Activated T-cell treated with anti-CD3 and anti-CD28 coated beads, Interleukin-2, amount 50 U/mL, for 4 hours (primary cell): ENCODE measurements around the gene ZNF121. TPM values are rescaled to one million over a fixed set of nuclear protein-coding genes. Genes with fewer than 3 reads are reported as not detected.

Source experiments
- total RNA-seq, 3 donors: library from RNA; stranded (reverse); gene quantifications; one replicate each; pipeline ENCODE4 v1.2.1, GENCODE V29; 2021

The ZNF121 gene
- total RNA-seq, 3 donors from 2014 or later: 63.3 to 70.0 (median 69.7) TPM

Other genes with a start within 250 kb of the ZNF121 start
- gene ZNF177, start 221.5 kb downstream of the ZNF121 start, total RNA-seq: under 1 TPM in 2 of 3 donors, not detected in 1; 0.27 to 0.37 TPM
- 10 to 100 TPM; 17.9 to 26.5 (median 21.9) TPM for gene ZNF266, start 148.9 kb downstream of the ZNF121 start, total RNA-seq
- not detected for gene ZNF560, start 85.9 kb downstream of the ZNF121 start, total RNA-seq
- gene ZNF426, start 45.9 kb downstream of the ZNF121 start, total RNA-seq: 10 to 100 TPM; 11.4 to 12.8 (median 12.4) TPM
- 10 to 100 TPM; 19.1 to 32.1 (median 22.9) TPM for gene ZNF561, start 36.7 kb upstream of the ZNF121 start, total RNA-seq
- gene ZNF562, start 90.6 kb upstream of the ZNF121 start, total RNA-seq: 10 to 100 TPM; 29.4 to 34.1 (median 33.5) TPM
- 1 to 10 TPM; 2.6 to 3.1 (median 2.7) TPM for gene ZNF846, start 184.2 kb upstream of the ZNF121 start, total RNA-seq
- 10 to 100 TPM; 20.8 to 22.7 (median 22.3) TPM for gene FBXL12, start 234.6 kb upstream of the ZNF121 start, total RNA-seq
- 100 to 1,000 TPM; 323 to 345 (median 343) TPM for gene UBL5, start 243.4 kb upstream of the ZNF121 start, total RNA-seq